ENCODE results near the gene ZDHHC9. TPM values are rescaled to one million over a fixed set of nuclear protein-coding genes. Genes with fewer than 3 reads are reported as not detected.

ZDHHC9 gene
- polyA plus RNA-seq, 1 donor = 67.4 TPM

DNA sequence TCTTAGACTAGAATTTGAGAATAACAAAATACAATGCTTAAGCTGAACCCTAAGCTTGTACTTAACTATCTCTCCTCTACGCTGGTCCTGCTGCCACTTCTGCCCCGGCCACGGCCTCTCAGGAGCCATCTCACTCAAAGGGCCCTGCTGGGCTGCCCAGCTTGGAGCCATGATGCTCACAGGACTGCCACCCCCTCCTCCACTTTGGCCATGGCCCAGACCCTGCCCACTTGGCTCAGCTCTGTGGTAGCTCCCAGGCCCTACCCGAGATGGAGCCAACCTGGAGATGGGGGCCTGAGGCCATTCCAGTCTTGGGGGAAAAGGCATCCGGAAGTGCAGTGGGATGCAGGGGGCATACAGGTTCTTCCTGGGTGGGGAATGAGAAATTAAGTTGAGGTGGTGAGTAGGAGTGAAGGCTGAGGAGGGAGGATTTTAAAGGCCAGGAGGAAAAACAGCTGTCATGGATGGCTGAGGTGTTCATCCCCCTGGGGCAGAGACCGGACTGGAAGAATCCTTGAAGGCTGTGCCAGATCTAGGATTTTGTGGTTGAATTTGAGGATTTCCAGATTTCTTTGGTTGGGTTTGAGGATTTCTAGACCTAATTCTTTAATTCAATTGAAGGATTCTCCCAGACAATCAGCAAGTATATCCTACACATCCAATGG, 63.1 kb downstream of the ZDHHC9 start:
- H3K4me1 ChIP-seq (ENCODE audit: control insufficient read depth, insufficient read depth, low read length) = peaks cover 14% of the 10 kb centered on the region
- no peak for DNase-seq
- no peaks in the 10 kb centered on the region for H3K27me3 ChIP-seq (ENCODE audit: control insufficient read depth, insufficient read depth, low read length)
- no peak overlapping the region for H3K27ac ChIP-seq (ENCODE audit: low read length)
- WGBS (ENCODE audit: insufficient coverage, low lambda C conversion rate) = no CpG with 5 or more reads among the region's 6 CpGs
- no peak overlapping the region for H3K4me3 ChIP-seq (ENCODE audit: low read length)
- H3K36me3 ChIP-seq (ENCODE audit: control insufficient read depth, insufficient read depth, low read length) = no peaks in the 10 kb centered on the region
- H3K9me3 ChIP-seq (ENCODE audit: control insufficient read depth, low read depth, low read length) = no peaks in the 10 kb centered on the region

DNA sequence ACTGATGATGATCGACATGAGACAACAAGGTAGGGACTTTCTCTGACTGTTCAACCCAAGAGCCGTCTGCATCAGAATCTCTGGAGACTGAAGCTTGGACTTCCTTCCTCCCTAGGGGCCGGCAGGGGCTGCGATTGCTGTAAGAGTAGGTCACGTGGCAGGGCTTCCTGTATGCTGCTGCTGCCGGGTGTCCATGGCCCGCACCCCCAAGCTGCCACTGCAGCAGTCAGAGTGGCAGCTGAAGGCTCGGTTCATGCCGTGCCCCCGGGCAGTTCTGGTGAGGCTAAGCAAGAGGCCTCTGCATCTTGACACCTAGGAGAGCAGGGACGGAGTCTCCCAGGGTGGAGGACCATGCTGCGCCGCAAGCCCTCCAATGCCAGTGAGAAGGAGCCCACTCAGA, 63.9 kb downstream of the ZDHHC9 start, which contains the start of gene SASH3:
TSS of gene SASH3 (plus strand) at position 203 of the 400 bp plus-strand sequence. CDS start at position 352, 149 bp downstream.
- Histone ChIP-seq H3K27ac (ENCODE audit: low read length) (no peak within 1 kb of the TSS), H3K4me3 (ENCODE audit: low read length) (peak within 1 kb of the TSS; percentile 13), H3K27me3 (ENCODE audit: control insufficient read depth, insufficient read depth, low read length) (no peaks in the 10 kb centered on the region), H3K4me1 (ENCODE audit: control insufficient read depth, insufficient read depth, low read length) (peaks cover 21% of the 10 kb centered on the region), H3K36me3 (ENCODE audit: control insufficient read depth, insufficient read depth, low read length) (no peaks in the 10 kb centered on the region), H3K9me3 (ENCODE audit: control insufficient read depth, low read depth, low read length) (no peaks in the 10 kb centered on the region)
- no CpG with 5 or more reads among the region's 13 CpGs for WGBS (ENCODE audit: insufficient coverage, low lambda C conversion rate)
- no peak for DNase-seq

DNA sequence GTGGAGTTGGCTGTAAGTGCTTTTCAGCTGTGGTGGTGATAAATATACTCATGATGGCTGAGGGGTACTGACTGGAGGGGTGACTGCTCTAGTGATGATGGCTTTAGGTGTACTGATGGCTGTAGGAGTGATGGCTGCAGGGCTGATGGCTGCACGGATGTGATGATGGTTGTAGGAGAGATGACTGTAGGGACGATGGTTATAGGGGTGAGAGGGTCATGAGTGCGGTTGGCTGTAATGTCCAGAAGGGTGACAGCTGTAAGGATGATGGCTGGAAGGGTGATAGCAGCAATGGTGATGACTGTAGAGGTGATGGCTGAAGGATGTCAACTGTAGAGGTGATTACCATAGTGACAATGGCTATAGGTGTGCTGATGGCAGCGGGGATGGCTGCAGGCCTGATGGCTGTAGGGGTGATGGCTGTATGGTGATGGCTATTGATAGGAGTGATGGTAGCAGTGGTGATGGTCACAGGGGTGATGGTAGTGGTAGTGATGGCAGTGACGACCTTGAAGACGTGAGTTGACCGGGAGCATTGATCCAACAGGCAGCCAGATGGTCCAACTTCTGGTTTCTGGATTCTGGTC, 64.5 kb downstream of the ZDHHC9 start:
- no peaks in the 10 kb centered on the region for H3K36me3 ChIP-seq (ENCODE audit: control insufficient read depth, insufficient read depth, low read length)
- no peak overlapping the region for H3K4me3 ChIP-seq (ENCODE audit: low read length)
- H3K27ac ChIP-seq (ENCODE audit: low read length) = no peak overlapping the region
- no peaks in the 10 kb centered on the region for H3K9me3 ChIP-seq (ENCODE audit: control insufficient read depth, low read depth, low read length)
- H3K4me1 ChIP-seq (ENCODE audit: control insufficient read depth, insufficient read depth, low read length) = peaks cover 23% of the 10 kb centered on the region
- no peak for DNase-seq
- H3K27me3 ChIP-seq (ENCODE audit: control insufficient read depth, insufficient read depth, low read length) = no peaks in the 10 kb centered on the region
- no CpG with 5 or more reads among the region's 7 CpGs for WGBS (ENCODE audit: insufficient coverage, low lambda C conversion rate)

DNA sequence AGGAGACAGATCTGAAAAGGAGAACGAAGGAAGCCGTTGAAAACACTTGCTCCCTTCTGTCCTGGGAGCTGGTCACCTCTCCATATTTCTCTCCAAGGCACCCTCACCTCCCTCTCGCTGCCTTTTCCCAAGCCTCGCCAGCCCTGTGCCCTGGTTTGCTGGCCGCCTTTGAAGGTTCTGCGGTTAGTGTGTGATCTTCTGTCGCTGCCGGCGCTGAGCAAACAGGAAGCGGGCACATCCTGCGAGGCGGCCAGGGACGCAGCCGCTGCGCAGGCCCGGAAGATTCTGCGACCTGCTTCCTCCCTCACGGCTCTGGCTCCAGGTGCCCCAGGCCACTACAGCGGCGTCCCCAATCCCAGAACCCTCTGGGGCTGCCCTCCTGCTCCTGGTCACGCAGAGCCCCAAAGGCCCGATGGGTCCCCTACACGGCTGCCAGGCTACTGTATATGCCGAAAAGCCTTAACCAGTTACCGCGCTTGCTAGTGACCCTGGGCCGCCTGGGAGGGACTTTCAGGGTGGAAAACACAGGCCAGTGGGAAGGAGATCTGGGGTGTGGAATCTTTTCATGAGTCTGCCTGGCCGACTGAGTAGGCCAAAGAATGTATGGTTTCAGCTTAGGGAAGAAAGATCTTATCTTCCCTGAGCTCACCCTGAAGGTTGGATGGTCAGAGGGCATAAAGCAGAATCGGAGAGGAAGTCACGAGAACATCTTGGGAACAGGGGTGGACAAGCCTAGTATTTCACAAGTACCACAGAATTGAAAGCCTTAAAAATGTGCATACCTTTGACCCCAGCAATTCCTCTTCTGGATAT, 66.3 kb downstream of the ZDHHC9 start:
- whole genome bisulfite sequencing (ENCODE audit: insufficient coverage, low lambda C conversion rate) = no CpG with 5 or more reads among the region's 30 CpGs
- DNase-seq = peak; percentile 33 to 66
- peaks cover 36% of the 10 kb centered on the region for H3K4me1 ChIP-seq (ENCODE audit: control insufficient read depth, insufficient read depth, low read length)
- H3K36me3 ChIP-seq (ENCODE audit: control insufficient read depth, insufficient read depth, low read length) = no peaks in the 10 kb centered on the region
- no peaks in the 10 kb centered on the region for H3K9me3 ChIP-seq (ENCODE audit: control insufficient read depth, low read depth, low read length)
- no peak overlapping the region for H3K4me3 ChIP-seq (ENCODE audit: low read length)
- no peaks in the 10 kb centered on the region for H3K27me3 ChIP-seq (ENCODE audit: control insufficient read depth, insufficient read depth, low read length)
- H3K27ac ChIP-seq (ENCODE audit: low read length) = peak overlapping the region; percentile 96

DNA sequence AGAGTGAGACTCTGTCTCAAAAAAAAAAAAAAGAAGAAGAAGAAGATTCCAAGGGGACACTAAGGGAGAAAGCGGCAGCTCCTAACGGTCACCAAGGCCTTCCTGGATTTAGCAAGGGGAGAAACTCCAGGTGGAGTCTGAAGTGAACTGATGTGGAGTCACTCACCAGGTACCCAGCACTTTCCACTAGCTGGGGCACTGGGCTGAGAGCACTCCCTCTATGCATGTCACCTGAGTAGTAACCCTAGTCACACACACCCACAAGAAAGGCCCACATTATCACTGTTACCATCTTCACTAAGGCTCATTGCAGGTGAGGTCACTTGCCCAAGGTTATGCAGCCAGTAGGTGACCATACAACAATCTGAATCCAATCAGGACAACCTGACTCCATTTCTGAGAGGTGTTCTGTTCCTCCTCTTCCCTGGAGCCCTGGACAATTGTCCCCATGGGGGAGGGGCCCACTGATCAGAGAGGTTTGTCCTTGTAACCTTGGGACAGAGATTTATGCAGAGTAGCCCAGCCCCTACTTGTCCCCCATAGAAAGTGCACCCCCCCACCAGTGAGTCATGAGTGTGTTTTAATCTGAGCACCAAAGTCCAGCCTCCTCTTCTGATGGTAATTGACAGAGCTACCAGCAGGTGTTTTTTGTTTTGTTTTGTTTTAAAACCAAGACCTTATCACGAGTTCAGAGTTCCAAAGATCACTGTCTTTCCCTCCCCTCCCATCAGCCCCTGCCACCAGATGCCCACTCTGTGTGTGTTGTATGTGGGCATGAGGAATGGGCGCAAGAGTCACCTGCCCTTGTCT, 69.8 kb downstream of the ZDHHC9 start:
- WGBS (ENCODE audit: insufficient coverage, low lambda C conversion rate) = no CpG with 5 or more reads among the region's 4 CpGs
- H3K27me3 ChIP-seq (ENCODE audit: control insufficient read depth, insufficient read depth, low read length) = no peaks in the 10 kb centered on the region
- H3K4me1 ChIP-seq (ENCODE audit: control insufficient read depth, insufficient read depth, low read length) = peaks cover 45% of the 10 kb centered on the region
- peak; percentile 80 to 90 for DNase-seq
- H3K36me3 ChIP-seq (ENCODE audit: control insufficient read depth, insufficient read depth, low read length) = no peaks in the 10 kb centered on the region
- no peaks in the 10 kb centered on the region for H3K9me3 ChIP-seq (ENCODE audit: control insufficient read depth, low read depth, low read length)
- peak overlapping the region; percentile 89 for H3K27ac ChIP-seq (ENCODE audit: low read length)
- H3K4me3 ChIP-seq (ENCODE audit: low read length) = no peak overlapping the region

DNA sequence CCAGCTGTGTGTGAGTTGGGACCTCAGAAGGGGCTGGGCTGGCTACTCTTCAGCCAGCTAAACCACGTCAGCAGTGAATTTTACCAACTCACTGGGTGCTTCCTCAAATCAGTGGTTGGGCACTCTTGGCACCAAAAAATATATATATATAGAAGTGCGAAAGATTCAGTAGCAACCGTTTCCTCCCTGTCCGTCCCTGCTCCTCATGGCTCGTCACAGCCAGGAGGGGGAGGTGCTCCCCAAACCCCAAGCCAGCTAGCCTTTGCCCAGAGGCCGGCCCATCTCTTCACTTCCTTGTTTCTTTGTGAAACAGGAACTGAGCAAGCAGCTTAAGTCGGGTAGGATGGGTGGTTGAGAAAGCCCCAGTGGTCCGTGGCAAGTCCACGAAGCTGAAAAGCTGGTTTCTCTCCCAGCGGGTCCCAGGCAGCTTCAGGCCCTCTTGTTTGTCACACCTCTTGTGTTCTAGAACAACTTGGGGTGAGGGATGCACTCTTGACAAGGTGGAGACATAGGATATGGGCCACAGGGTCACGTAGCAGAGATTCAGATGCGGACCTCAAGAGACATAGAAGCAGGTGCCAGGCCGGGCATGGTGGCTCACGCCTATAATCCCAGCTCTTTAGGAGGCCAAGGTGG, 70.8 kb downstream of the ZDHHC9 start:
- Histone ChIP-seq H3K4me1 (ENCODE audit: control insufficient read depth, insufficient read depth, low read length) (peaks cover 54% of the 10 kb centered on the region), H3K9me3 (ENCODE audit: control insufficient read depth, low read depth, low read length) (no peaks in the 10 kb centered on the region), H3K27ac (ENCODE audit: low read length) (peak overlapping the region; percentile 89), H3K27me3 (ENCODE audit: control insufficient read depth, insufficient read depth, low read length) (no peaks in the 10 kb centered on the region), H3K36me3 (ENCODE audit: control insufficient read depth, insufficient read depth, low read length) (peaks cover 3% of the 10 kb centered on the region), H3K4me3 (ENCODE audit: low read length) (no peak overlapping the region)
- no CpG with 5 or more reads among the region's 14 CpGs for WGBS (ENCODE audit: insufficient coverage, low lambda C conversion rate)
- DNase-seq = peak; percentile 57 to 80

DNA sequence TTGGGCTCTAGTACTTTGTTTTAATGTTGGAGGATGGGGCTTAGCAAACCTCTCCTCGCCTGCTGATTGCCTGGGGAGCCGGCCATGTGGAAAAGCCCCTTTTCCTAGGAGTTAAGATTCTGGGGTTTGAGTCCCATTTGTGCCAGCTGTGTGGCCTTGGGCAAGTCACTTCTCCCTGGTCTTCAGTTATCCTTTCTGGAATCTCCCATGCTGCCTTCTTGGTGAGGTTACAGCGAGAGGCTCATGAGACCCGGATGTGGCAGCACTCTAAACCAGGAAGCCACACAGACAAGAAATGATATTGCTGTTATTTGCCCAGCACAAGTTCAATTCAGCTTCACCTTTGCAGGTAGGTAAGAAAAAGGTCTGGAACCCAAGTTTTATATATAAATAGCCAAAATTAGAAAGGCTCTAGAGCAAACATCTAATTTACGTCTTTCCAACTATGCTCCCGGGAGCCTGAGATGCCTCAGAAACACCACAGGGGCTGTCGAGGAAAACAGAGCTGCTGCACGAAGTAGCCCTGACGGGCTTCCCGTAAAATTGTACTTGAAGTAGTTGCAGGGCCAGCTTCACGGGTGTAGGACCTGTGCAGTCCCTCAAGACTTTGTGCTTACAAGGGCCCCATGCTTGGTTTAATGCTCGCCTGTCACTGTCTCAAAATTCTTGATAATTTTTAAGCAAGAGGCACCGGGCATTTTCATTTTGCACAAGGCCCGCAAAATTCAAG, 72.3 kb downstream of the ZDHHC9 start:
- Histone ChIP-seq H3K4me1 (ENCODE audit: control insufficient read depth, insufficient read depth, low read length) (peaks cover 44% of the 10 kb centered on the region), H3K27ac (ENCODE audit: low read length) (no peak overlapping the region), H3K4me3 (ENCODE audit: low read length) (no peak overlapping the region), H3K36me3 (ENCODE audit: control insufficient read depth, insufficient read depth, low read length) (peaks cover 3% of the 10 kb centered on the region), H3K27me3 (ENCODE audit: control insufficient read depth, insufficient read depth, low read length) (no peaks in the 10 kb centered on the region), H3K9me3 (ENCODE audit: control insufficient read depth, low read depth, low read length) (no peaks in the 10 kb centered on the region)
- DNase-seq = no peak
- no CpG with 5 or more reads among the region's 14 CpGs for WGBS (ENCODE audit: insufficient coverage, low lambda C conversion rate)

DNA sequence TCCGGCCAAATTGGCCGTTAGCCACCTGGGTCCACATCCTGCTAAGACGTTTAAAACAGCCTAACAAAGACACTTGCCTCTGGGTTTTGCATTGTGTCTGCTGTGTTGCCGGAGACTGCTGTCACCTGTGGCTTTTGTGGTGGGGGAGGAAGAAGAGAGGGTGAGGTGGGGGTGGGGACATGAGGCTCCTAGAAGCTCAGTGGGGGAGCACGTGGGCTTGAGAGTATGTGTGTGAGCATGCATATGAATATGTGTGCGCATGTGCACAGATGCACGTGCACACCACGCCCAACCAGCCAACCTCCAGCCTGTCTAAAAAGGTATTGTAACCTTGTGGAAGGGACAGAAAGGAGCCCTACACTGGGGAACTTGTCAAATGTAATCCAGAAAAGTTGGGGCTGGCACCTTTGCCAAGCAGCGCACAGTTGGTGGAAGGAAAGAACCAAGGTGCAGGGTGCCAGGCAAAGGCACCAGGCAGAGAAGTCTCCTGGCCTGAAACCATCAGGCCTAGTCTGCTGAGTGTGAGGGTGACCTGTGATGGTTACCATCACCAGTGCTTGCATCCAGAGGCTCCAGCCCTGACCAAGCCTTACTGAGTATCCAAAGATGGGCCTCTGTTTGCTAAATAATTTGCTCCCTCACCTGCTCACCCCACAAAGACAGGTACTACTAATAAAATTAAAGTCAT, 74.1 kb downstream of the ZDHHC9 start:
- no peaks in the 10 kb centered on the region for H3K27me3 ChIP-seq (ENCODE audit: control insufficient read depth, insufficient read depth, low read length)
- H3K4me1 ChIP-seq (ENCODE audit: control insufficient read depth, insufficient read depth, low read length) = peaks cover 35% of the 10 kb centered on the region
- no peak for DNase-seq
- H3K27ac ChIP-seq (ENCODE audit: low read length) = peak overlapping the region; percentile 31
- WGBS (ENCODE audit: insufficient coverage, low lambda C conversion rate) = no CpG with 5 or more reads among the region's 9 CpGs
- H3K9me3 ChIP-seq (ENCODE audit: control insufficient read depth, low read depth, low read length) = no peaks in the 10 kb centered on the region
- no peak overlapping the region for H3K4me3 ChIP-seq (ENCODE audit: low read length)
- H3K36me3 ChIP-seq (ENCODE audit: control insufficient read depth, insufficient read depth, low read length) = peaks cover 3% of the 10 kb centered on the region
